DND-41 (cell line): Measurements from ENCODE around the gene SLC35B1.

Source experiments
- ATAC-seq: fragments of 200-7000 bp; cut with Tn5 transposase; 3 replicates; pipeline ENCODE4 v1.9.1; 2021; ENCODE audit warnings: low read depth; ENCODE audit not compliant: insufficient read depth
- DNase-seq: peaks from one replicate; pipeline ENCODE4 v3.0.0-alpha.2; 2020
- H2AFZ ChIP-seq: 2 replicates; pipeline ENCODE4 v1.6.0; 2012; ENCODE audit warnings: low read depth, low read length
- H3K27ac ChIP-seq: 2 replicates; pipeline ENCODE4 v1.5.1; 2012; ENCODE audit warnings: low read length, inconsistent platforms
- H3K27me3 ChIP-seq: fragments of 200-600 bp; sonication (generic); 2 replicates; pipeline ENCODE4 v1.6.0; 2012; ENCODE audit warnings: low read length, mild to moderate bottlenecking, inconsistent platforms; ENCODE audit not compliant: insufficient read depth, poor library complexity
- H3K36me3 ChIP-seq: 2 replicates; pipeline ENCODE4 v1.5.1; 2012; ENCODE audit warnings: low read length, inconsistent platforms; ENCODE audit not compliant: insufficient read depth
- H3K4me1 ChIP-seq: 2 replicates; pipeline ENCODE4 v1.5.1; 2012; ENCODE audit warnings: mild to moderate bottlenecking, low read length; ENCODE audit not compliant: insufficient read depth
- H3K4me2 ChIP-seq: 2 replicates; pipeline ENCODE4 v1.6.0; 2012; ENCODE audit warnings: mild to moderate bottlenecking, moderate library complexity, low read length, inconsistent platforms; ENCODE audit not compliant: insufficient read depth
- H3K4me3 ChIP-seq, 2 experiments: fragments of 200-600 bp in 1 of 2; shearing (Covaris generic) in 1 of 2; 2 replicates each; pipeline ENCODE4 v1.5.1; 2012 to 2016; ENCODE audit warnings: inconsistent platforms in 2 of 2, low read length in 2 of 2, mild to moderate bottlenecking in 2 of 2, low read depth in 1 of 2, moderate library complexity in 1 of 2
- H3K79me2 ChIP-seq: 2 replicates; pipeline ENCODE4 v1.6.0; 2012; ENCODE audit warnings: low read length, inconsistent platforms; ENCODE audit not compliant: insufficient read depth
- H3K9ac ChIP-seq: 2 replicates; pipeline ENCODE4 v1.6.0; 2012; ENCODE audit warnings: low read depth, mild to moderate bottlenecking, inconsistent platforms, low read length, moderate library complexity
- H3K9me3 ChIP-seq: 2 replicates; pipeline ENCODE4 v1.5.1; 2012; ENCODE audit warnings: low read length, moderate library complexity, mild to moderate bottlenecking, inconsistent platforms; ENCODE audit not compliant: insufficient read depth, severe bottlenecking
- H4K20me1 ChIP-seq: 2 replicates; pipeline ENCODE4 v1.6.0; 2012; ENCODE audit warnings: low read length; ENCODE audit not compliant: insufficient read depth
- EZH2 ChIP-seq: IDR thresholded peaks from 3 replicates; pipeline ENCODE4 v1.6.1; 2012; ENCODE audit warnings: borderline replicate concordance, low read depth, mild to moderate bottlenecking, moderate library complexity, low read length, inconsistent platforms; ENCODE audit not compliant: severe bottlenecking
- TF ChIP-seq, protein P1 (sequence below): IDR thresholded peaks from 2 replicates; pipeline ENCODE4 v1.5.1; 2012; ENCODE audit warnings: borderline replicate concordance, low read length, moderate library complexity, mild to moderate bottlenecking; ENCODE audit not compliant: poor library complexity, severe bottlenecking; ENCODE audit errors: extremely low read depth

The SLC35B1 gene

DNA sequence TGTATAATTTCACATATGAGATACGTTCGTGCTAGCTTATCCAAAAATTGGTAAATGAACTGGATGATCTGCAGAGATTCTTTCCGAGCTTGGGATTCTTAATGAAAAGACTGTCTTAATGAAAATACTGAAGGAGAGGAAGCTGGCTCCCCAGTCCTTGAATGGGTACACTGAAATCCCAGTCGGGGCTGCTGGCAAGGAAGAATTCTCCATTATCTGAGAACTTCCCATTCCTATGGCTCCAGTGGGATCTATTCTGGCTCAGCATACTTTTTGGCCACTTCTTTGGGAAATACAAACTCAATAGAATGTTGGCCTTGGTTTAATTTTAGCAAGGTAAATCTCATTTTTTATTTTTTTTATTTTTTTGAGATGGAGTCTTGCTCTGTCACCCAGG lies 23.7 kb upstream of the SLC35B1 start:
- H3K9me3 ChIP-seq = no peaks in the 10 kb centered on the region
- H3K4me2 ChIP-seq = no peak overlapping the region

DNA sequence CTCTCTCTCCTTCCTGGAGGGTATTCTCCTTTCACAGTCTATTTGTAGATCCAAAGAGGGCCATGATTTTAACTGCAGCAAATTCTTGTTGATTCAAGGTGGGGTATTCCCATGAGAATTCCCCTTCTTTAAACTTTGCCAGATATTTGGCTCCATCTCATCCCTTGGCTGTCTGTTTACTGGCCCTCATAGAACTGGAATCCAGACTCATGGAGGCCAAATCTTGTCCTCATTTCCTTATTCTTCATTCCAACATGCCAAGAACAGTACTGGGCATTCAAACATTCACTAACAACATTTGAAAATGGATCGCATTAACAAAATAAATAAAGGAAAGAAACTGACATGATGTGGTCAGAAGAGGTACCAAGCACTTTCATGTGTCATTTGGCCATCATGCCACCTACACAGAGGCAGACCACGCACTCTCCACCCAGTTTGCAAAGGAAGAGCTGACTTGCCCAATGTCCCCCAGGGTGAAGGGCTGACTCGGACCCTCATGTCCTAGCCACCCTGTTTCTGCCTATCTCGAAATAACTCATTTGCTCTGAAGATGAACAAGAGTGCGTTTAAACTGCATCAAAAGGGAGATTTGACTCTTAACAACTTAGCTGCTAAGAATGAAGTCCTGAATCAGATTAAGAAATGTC lies 23.1 kb upstream of the SLC35B1 start:
- Histone ChIP-seq H3K4me3 (no peak overlapping the region), H3K27me3 (no peaks in the 10 kb centered on the region), H3K9ac (no peak overlapping the region), H3K79me2 (peaks cover 27% of the 10 kb centered on the region), H3K36me3 (peaks cover 25% of the 10 kb centered on the region), H3K4me2 (no peak overlapping the region), H3K27ac (0 out of 2 replicates have a peak overlapping the region, but pooled peaks have one; percentile 35), H2AFZ (no peak overlapping the region), H3K4me1 (no peaks in the 10 kb centered on the region), H3K9me3 (no peaks in the 10 kb centered on the region), H4K20me1 (peaks cover 5% of the 10 kb centered on the region; the same call in 1 of the 2 replicates)
- TF ChIP-seq, protein P1, sequence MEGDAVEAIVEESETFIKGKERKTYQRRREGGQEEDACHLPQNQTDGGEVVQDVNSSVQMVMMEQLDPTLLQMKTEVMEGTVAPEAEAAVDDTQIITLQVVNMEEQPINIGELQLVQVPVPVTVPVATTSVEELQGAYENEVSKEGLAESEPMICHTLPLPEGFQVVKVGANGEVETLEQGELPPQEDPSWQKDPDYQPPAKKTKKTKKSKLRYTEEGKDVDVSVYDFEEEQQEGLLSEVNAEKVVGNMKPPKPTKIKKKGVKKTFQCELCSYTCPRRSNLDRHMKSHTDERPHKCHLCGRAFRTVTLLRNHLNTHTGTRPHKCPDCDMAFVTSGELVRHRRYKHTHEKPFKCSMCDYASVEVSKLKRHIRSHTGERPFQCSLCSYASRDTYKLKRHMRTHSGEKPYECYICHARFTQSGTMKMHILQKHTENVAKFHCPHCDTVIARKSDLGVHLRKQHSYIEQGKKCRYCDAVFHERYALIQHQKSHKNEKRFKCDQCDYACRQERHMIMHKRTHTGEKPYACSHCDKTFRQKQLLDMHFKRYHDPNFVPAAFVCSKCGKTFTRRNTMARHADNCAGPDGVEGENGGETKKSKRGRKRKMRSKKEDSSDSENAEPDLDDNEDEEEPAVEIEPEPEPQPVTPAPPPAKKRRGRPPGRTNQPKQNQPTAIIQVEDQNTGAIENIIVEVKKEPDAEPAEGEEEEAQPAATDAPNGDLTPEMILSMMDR = no peak
- TF ChIP-seq EZH2 = no peak
- ATAC-seq (no peak), DNase-seq (no peak)

More for the DNA sequence above, 23.7 kb upstream of the SLC35B1 start:
- peaks cover 20% of the 10 kb centered on the region for H3K36me3 ChIP-seq
- H3K79me2 ChIP-seq = peaks cover 28% of the 10 kb centered on the region
- ATAC-seq = no peak
- peaks cover 5% of the 10 kb centered on the region; the same call in 1 of the 2 replicates for H4K20me1 ChIP-seq
- no peak for TF ChIP-seq EZH2
- TF ChIP-seq, protein P1 = no peak
- H3K4me3 ChIP-seq = no peak overlapping the region
- no peak overlapping the region for H3K9ac ChIP-seq
- no peak for DNase-seq
- no peaks in the 10 kb centered on the region for H3K4me1 ChIP-seq
- no peak overlapping the region for H3K27ac ChIP-seq
- no peak overlapping the region for H2AFZ ChIP-seq
- H3K27me3 ChIP-seq = no peaks in the 10 kb centered on the region

DNA sequence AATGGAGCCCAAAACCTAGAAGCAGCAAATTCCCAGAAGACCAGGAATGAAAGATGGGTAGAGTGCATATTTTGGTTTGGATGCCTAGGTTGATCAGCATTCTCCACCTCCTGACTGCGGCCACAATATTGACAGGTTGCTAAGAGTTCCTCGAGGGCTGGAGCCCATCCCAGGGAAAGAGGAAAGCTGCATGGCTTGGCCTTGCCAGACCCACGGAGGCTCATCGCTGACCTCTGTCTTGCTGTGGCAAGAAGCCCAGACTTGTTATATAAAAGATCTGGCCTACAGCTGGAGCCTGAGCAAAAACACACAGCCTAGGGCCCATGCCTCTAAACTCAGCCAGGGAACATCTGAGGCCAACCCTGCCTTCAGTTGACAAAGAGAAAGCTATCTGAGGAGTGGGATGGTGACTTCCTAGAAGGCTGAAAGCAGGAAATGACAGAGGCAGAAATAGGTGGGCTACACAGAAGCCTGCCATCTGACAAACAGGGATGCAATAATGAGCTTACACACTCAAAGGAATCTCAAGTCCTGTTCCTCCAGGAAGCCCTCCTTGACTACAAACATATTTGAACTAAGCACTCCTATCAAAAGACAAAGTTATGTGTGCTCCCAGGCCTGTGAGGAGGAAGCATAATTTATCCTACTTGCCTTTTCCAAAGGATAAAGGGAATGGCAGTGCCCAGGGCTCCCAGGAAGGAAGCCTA lies 22.5 kb upstream of the SLC35B1 start:
- DNase-seq = no peak
- peaks cover 5% of the 10 kb centered on the region; the same call in 1 of the 2 replicates for H4K20me1 ChIP-seq
- H3K9ac ChIP-seq = no peak overlapping the region
- H3K4me3 ChIP-seq = no peak overlapping the region
- peaks cover 20% of the 10 kb centered on the region for H3K79me2 ChIP-seq
- H3K27ac ChIP-seq = peak overlapping the region; percentile 35; the same call in 1 of the 2 replicates
- no peak overlapping the region for H2AFZ ChIP-seq
- H3K4me1 ChIP-seq = no peaks in the 10 kb centered on the region
- no peaks in the 10 kb centered on the region for H3K9me3 ChIP-seq
- no peaks in the 10 kb centered on the region for H3K27me3 ChIP-seq
- H3K36me3 ChIP-seq = peaks cover 32% of the 10 kb centered on the region
- no peak for TF ChIP-seq EZH2
- TF ChIP-seq, protein P1 = no peak
- no peak for ATAC-seq
- no peak overlapping the region for H3K4me2 ChIP-seq
